ENCODE results near the gene PPIL1. TPM values are rescaled to one million over a fixed set of nuclear protein-coding genes. Genes with fewer than 3 reads are reported as not detected.

Gene PPIL1
- total and polyA plus RNA-seq, 2 of the 4 experiments (the other 2 are of a cell fraction), result 28.4 to 58.4 TPM

GRCh38 chr6:36856277-36856676 is 18.3 kb downstream of the PPIL1 start:
- BruUV-seq (replicated peaks), result no TSS peak

More at GRCh38 chr6:36856277-36856676, 18.3 kb downstream of the PPIL1 start:
- Histone ChIP-seq H3K56ac (ENCODE audit: extremely low read depth, insufficient read depth, low read length) (no peak overlapping the region), H3K36me3 (ENCODE audit: control insufficient read depth, insufficient read depth, low read length) (peaks cover 7% of the 10 kb centered on the region), H2AK5ac (ENCODE audit: low read depth, low read length) (peak overlapping the region; percentile 50; the same call in 1 of the 2 replicates), H4K8ac (ENCODE audit: low read depth in 2 of 2, low read length in 2 of 2) (peak overlapping the region in 1 of 2 experiments; percentile 1; a peak in 1 of 4 replicates), H2BK5ac (ENCODE audit: low read depth, low read length, poor library complexity, severe bottlenecking) (no peak overlapping the region), H4K91ac (ENCODE audit: insufficient read depth, low read depth, low read length) (no peak overlapping the region; the same call in 1 of the 2 replicates), H2AK9ac (replicated peaks; ENCODE audit: low read depth, low read length, poor library complexity) (peak overlapping the region; percentile 52), H2BK15ac (ENCODE audit: low read depth, low read length) (no peak overlapping the region), H3K18ac (ENCODE audit: low read depth, low read length) (no peak overlapping the region), H4K5ac (ENCODE audit: low read depth, low read length) (no peak overlapping the region), H3K79me1 (ENCODE audit: low read depth in 1 of 2, low read length in 2 of 2) (peaks cover 26 to 69% of the 10 kb centered on the region in 2 experiments), H3K23ac (ENCODE audit: low read depth, low read length) (0 out of 2 replicates have a peak overlapping the region, but pooled peaks have one; percentile 43), H3K27me3 (ENCODE audit: control insufficient read depth, insufficient read depth, low read length) (no peaks in the 10 kb centered on the region), H3K4me1 (ENCODE audit: control insufficient read depth, insufficient read depth, low read length) (peaks cover 10% of the 10 kb centered on the region), H3K4me3 (ENCODE audit: insufficient read depth, low read depth, low read length) (no peak overlapping the region), H3K9ac (ENCODE audit: low read depth, low read length) (no peak overlapping the region), H3K9me3 (ENCODE audit: control insufficient read depth, insufficient read depth, low read length) (no peaks in the 10 kb centered on the region), H3K14ac (replicated peaks; ENCODE audit: low read depth, low read length) (peak overlapping the region; percentile 31; the same call in 1 of the 2 replicates), H3K9me1 (ENCODE audit: insufficient read depth, low read length) (peaks cover 33% of the 10 kb centered on the region), H4K20me1 (ENCODE audit: insufficient read depth, low read length) (peaks cover 3% of the 10 kb centered on the region; the same call in 1 of the 2 replicates), H3K4me2 (ENCODE audit: low read depth, low read length) (no peak overlapping the region), H2BK20ac (ENCODE audit: low read depth, low read length) (peak overlapping the region; percentile 49; the same call in 1 of the 2 replicates), H3K4ac (ENCODE audit: low read depth, low read length) (peak overlapping the region; percentile 47; the same call in 1 of the 2 replicates), H2AFZ (replicated peaks; ENCODE audit: low read length, poor library complexity) (no peak overlapping the region), H3K27ac (ENCODE audit: insufficient read depth, low read length) (no peak overlapping the region), H2BK120ac (ENCODE audit: low read depth, low read length) (peak overlapping the region; percentile 34; the same call in 1 of the 2 replicates)
- dilution Hi-C loops (cut with HindIII; ENCODE audit: low sequenced_read_pairs, unreplicated experiment) (no loop called here), intact Hi-C loops (cut with micrococcal nuclease) (no loop called here), in situ Hi-C loops (cut with MboI; ENCODE audit: low sequenced_read_pairs) (no loop called here)
- ChIA-PET CTCF (no interaction called here), POLR2A (ENCODE audit: unreplicated experiment) (no interaction called here)
- DNase-seq (no peak), ATAC-seq (ENCODE audit: low read depth) (no peak)
- WGBS, 2 experiments (ENCODE audit: extremely low coverage in 2 of 2, insufficient read length in 1 of 2), result 72% methylated on average over 5 of the region's 8 CpGs; no CpG with 5 or more reads in 1 of the 2 experiments
- TF ChIP-seq MAZ (IDR thresholded peaks at IDR 0.05; ENCODE audit: borderline replicate concordance, low read depth, low read length) (no peak), RCOR1 (IDR thresholded peaks at IDR 0.05; ENCODE audit: insufficient replicate concordance, low read length) (no peak), RAD21 (IDR thresholded peaks at IDR 0.05; ENCODE audit: low read length) (no peak), ELK1 (IDR thresholded peaks at IDR 0.05; ENCODE audit: borderline replicate concordance, low read depth, low read length) (no peak), MXI1 (IDR thresholded peaks at IDR 0.05; ENCODE audit: borderline replicate concordance, low read depth, low read length) (no peak), CHD1 (IDR thresholded peaks at IDR 0.05; ENCODE audit: low read depth, low read length) (no peak), CTCF (conservative IDR thresholded peaks at IDR 0.05; ENCODE audit: low read depth, low read length) (no peak)

Data from IMR-90 (cell line).